Measurements from ENCODE around the gene CHD9.
"Not testable (repeated sequence)": the region's sequence is repeated elsewhere in the genome, so short reads cannot be mapped to it uniquely, and the experiment has no call there.

The CHD9 gene

GRCh38 chr16:53172517-53172916, 117.7 kb downstream of the CHD9 start:
- H3K4me3 ChIP-seq (ENCODE audit: low read length), result no peak overlapping the region
- TF ChIP-seq, protein P1, sequence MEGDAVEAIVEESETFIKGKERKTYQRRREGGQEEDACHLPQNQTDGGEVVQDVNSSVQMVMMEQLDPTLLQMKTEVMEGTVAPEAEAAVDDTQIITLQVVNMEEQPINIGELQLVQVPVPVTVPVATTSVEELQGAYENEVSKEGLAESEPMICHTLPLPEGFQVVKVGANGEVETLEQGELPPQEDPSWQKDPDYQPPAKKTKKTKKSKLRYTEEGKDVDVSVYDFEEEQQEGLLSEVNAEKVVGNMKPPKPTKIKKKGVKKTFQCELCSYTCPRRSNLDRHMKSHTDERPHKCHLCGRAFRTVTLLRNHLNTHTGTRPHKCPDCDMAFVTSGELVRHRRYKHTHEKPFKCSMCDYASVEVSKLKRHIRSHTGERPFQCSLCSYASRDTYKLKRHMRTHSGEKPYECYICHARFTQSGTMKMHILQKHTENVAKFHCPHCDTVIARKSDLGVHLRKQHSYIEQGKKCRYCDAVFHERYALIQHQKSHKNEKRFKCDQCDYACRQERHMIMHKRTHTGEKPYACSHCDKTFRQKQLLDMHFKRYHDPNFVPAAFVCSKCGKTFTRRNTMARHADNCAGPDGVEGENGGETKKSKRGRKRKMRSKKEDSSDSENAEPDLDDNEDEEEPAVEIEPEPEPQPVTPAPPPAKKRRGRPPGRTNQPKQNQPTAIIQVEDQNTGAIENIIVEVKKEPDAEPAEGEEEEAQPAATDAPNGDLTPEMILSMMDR (conservative IDR thresholded peaks at IDR 0.05; ENCODE audit: low read depth, low read length), result no peak
- DNase-seq (ENCODE audit: low read depth), result no peak

DNA sequence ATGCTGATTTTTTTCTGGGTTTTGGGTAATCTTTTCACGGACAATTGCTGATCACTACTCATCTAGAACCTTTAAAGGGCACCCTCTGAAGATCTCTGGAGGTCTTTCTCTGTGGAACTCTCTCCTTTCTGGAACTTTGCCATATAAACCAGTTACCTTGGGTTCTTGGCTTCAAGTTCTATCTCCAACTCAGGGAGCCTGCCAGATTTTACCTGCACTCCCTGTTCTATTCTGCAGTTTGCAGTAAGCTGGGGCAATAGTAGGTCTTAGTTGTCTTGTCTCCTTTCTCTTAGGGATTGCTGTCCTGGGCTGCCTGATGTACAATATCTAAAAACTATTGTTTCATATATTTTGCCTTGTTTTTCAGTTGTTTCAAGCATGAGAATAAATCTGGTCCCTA, 120.3 kb downstream of the CHD9 start:
- H3K4me3 ChIP-seq (ENCODE audit: low read length), result no peak overlapping the region
- TF ChIP-seq, protein P1 (conservative IDR thresholded peaks at IDR 0.05; ENCODE audit: low read depth, low read length), result no peak
- DNase-seq (ENCODE audit: low read depth), result no peak

- TF ChIP-seq, protein P1 (conservative IDR thresholded peaks at IDR 0.05; ENCODE audit: low read depth, low read length), result no peak
- no peak for DNase-seq (ENCODE audit: low read depth)
- no peak overlapping the region for H3K4me3 ChIP-seq (ENCODE audit: low read length)
These were observed 121.6 kb downstream of the CHD9 start for GRCh38 chr16:53176434-53176833.

DNA sequence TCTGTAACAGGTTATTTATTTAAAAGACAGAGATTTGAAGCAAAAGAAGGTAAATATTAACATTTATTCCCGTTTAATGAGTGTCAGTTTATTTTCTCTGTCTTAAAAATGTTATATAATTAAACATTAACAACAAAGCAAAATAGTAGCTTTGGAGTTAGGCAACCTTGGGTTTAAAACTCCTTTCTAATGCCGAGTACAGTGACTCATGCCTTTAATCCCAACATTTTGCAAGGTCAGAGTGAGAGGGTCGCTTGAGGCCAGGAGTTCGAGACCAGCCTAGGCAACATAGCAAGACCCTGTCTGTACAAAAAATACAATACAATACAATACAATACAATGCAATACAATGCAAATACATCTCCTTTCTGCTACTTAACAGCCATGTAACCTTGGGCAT, 128.7 kb downstream of the CHD9 start:
- no peak overlapping the region for H3K4me3 ChIP-seq (ENCODE audit: low read length)
- TF ChIP-seq, protein P1 (conservative IDR thresholded peaks at IDR 0.05; ENCODE audit: low read depth, low read length), result no peak
- no peak for DNase-seq (ENCODE audit: low read depth)

DNA sequence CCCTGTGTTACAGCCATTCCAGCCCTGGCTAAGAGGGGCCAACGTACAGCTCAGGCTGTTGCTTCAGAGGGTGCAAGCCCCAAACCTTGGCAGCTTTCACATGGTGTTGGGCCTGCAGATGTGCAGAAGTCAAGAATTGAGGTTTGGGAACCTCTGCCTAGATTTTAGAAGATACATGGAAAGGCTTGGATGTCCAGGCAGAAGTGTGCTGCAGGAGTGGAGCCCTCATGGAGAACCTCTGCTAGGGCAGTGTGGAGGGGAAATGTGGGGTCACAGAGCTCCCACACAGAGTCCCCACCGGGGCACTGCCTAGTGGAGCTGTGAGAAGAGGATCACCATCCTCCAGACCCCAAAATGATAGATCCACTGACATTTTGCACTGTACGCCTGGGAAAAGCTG, 130.9 kb downstream of the CHD9 start:
- DNase-seq (ENCODE audit: low read depth); H3K4me3 ChIP-seq (ENCODE audit: low read length): not testable (repeated sequence)

DNA sequence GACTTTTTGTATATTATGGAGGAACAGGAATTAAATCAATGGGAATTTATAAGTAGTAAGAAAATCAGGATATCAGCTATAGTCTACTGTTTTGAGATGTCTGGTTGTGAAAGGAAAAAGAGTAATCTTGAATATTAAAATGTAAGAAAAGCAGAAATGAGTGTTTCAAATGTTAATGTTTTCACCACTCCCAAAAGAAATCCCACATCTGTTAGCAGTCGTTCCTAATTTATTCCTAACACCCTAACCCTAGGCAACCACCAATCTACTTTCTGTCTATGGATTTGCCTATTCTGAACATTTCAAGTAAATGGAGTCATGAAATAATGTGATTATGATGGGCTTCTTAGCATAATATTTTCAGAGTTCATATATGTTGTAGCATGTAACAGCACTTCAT, 133.0 kb downstream of the CHD9 start:
- no peak overlapping the region for H3K4me3 ChIP-seq (ENCODE audit: low read length)
- TF ChIP-seq, protein P1 (conservative IDR thresholded peaks at IDR 0.05; ENCODE audit: low read depth, low read length), result no peak
- no peak for DNase-seq (ENCODE audit: low read depth)

DNA sequence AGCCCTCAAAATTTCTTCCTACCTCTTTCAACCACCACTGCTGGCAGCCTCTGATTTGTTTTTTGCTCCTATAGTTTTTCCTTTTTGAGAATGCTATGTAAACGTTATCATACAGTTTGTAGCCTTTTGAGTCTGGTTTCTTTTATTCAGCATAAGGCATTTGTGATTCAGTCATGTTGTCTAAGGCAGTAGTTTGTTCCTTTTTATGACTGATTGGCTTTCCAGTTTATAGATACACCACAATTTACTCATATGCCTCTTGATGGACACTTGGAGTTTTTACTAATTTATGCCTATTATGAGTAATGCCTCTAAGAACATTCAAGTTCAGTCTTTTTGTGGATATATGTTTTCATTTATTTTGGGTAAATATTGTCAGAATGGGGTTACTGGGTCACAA, 136.6 kb downstream of the CHD9 start:
- H3K4me3 ChIP-seq (ENCODE audit: low read length), result no peak overlapping the region
- TF ChIP-seq, protein P1 (conservative IDR thresholded peaks at IDR 0.05; ENCODE audit: low read depth, low read length), result no peak
- DNase-seq (ENCODE audit: low read depth), result no peak

GRCh38 chr16:53198933-53199332, 144.1 kb downstream of the CHD9 start:
- TF ChIP-seq, protein P1 (conservative IDR thresholded peaks at IDR 0.05; ENCODE audit: low read depth, low read length), result no peak
- H3K4me3 ChIP-seq (ENCODE audit: low read length), result no peak overlapping the region
- no peak for DNase-seq (ENCODE audit: low read depth)

All from retinal pigment epithelial cell (primary cell).